Glutamatergic neuron (in vitro differentiated cells): Measurements from ENCODE around the gene SUGCT. TPM values are rescaled to one million over a fixed set of nuclear protein-coding genes. Genes with fewer than 3 reads are reported as not detected.

Experiments
- DNase-seq: peaks from one replicate; pipeline ENCODE4 v3.0.0; 2022
- H3K27ac Mint-ChIP-seq: one replicate; pipeline ENCODE4 v1.8.0; 2020; ENCODE audit warnings: mild to moderate bottlenecking, mixed read lengths, inconsistent platforms; ENCODE audit not compliant: unreplicated experiment
- H3K27me3 Mint-ChIP-seq: one replicate; pipeline ENCODE4 v1.8.0; 2020; ENCODE audit warnings: mild to moderate bottlenecking, moderate library complexity, mixed read lengths, inconsistent platforms; ENCODE audit not compliant: unreplicated experiment
- H3K36me3 Mint-ChIP-seq: one replicate; pipeline ENCODE4 v1.8.0; 2020; ENCODE audit warnings: mild to moderate bottlenecking, mixed read lengths, inconsistent platforms; ENCODE audit not compliant: unreplicated experiment
- H3K4me1 Mint-ChIP-seq: one replicate; pipeline ENCODE4 v1.8.0; 2020; ENCODE audit warnings: mild to moderate bottlenecking, low read depth, mixed read lengths, inconsistent platforms; ENCODE audit not compliant: unreplicated experiment
- H3K4me3 Mint-ChIP-seq: one replicate; pipeline ENCODE4 v1.8.0; 2020; ENCODE audit warnings: mild to moderate bottlenecking, mixed read lengths, inconsistent platforms; ENCODE audit not compliant: unreplicated experiment
- H3K9me3 Mint-ChIP-seq: one replicate; pipeline ENCODE4 v1.8.0; 2020; ENCODE audit warnings: mild to moderate bottlenecking, moderate library complexity, mixed read lengths, inconsistent platforms; ENCODE audit not compliant: unreplicated experiment
- CTCF ChIP-seq: fragments of 200-600 bp; sonication (generic); IDR thresholded peaks from one replicate; pipeline ENCODE4 v1.5.0; 2021; ENCODE audit not compliant: partially characterized antibody, unreplicated experiment
- total RNA-seq: library from RNA; stranded (reverse); fragmentation: NEBNext Ultra II Directional; extraction: Animal tissue kit (Norgen Biotek cat#: 25700); gene quantifications from one replicate; pipeline ENCODE4 v1.2.1, GENCODE V29; 2021; ENCODE audit not compliant: unreplicated experiment

Gene SUGCT
- total RNA-seq, 1 donor from 2014 or later = 1.2 TPM

- Mint-ChIP-seq H3K9me3 (peaks cover 1% of the 10 kb centered on the region), H3K27ac (no peak overlapping the region), H3K36me3 (no peaks in the 10 kb centered on the region), H3K4me1 (no peaks in the 10 kb centered on the region), H3K27me3 (no peaks in the 10 kb centered on the region), H3K4me3 (no peak overlapping the region)
- no peak for DNase-seq
- TF ChIP-seq CTCF = no peak
Observed at GRCh38 chr7:40418448-40418847, 283.6 kb downstream of the SUGCT start.

GRCh38 chr7:40418983-40419382, 284.2 kb downstream of the SUGCT start:
- no peak for DNase-seq
- TF ChIP-seq CTCF = no peak
- Mint-ChIP-seq H3K9me3 (peaks cover 1% of the 10 kb centered on the region), H3K27me3 (no peaks in the 10 kb centered on the region), H3K27ac (no peak overlapping the region), H3K4me3 (no peak overlapping the region), H3K36me3 (no peaks in the 10 kb centered on the region), H3K4me1 (no peaks in the 10 kb centered on the region)

- TF ChIP-seq CTCF = no peak
- no peak overlapping the region for H3K4me3 Mint-ChIP-seq
- no peaks in the 10 kb centered on the region for H3K27me3 Mint-ChIP-seq
- peaks cover 1% of the 10 kb centered on the region for H3K9me3 Mint-ChIP-seq
- no peaks in the 10 kb centered on the region for H3K4me1 Mint-ChIP-seq
- H3K27ac Mint-ChIP-seq = no peak overlapping the region
- DNase-seq = no peak
- H3K36me3 Mint-ChIP-seq = no peaks in the 10 kb centered on the region
Observed at GRCh38 chr7:40419806-40420205, 285.0 kb downstream of the SUGCT start.

GRCh38 chr7:40421433-40421832, 286.6 kb downstream of the SUGCT start:
- H3K27me3 Mint-ChIP-seq = no peaks in the 10 kb centered on the region
- H3K4me1 Mint-ChIP-seq = no peaks in the 10 kb centered on the region
- DNase-seq = no peak
- H3K27ac Mint-ChIP-seq = no peak overlapping the region
- H3K36me3 Mint-ChIP-seq = no peaks in the 10 kb centered on the region
- peaks cover 1% of the 10 kb centered on the region for H3K9me3 Mint-ChIP-seq
- no peak for TF ChIP-seq CTCF
- H3K4me3 Mint-ChIP-seq = no peak overlapping the region

- H3K4me1 Mint-ChIP-seq = no peaks in the 10 kb centered on the region
- no peak overlapping the region for H3K4me3 Mint-ChIP-seq
- no peaks in the 10 kb centered on the region for H3K27me3 Mint-ChIP-seq
- H3K27ac Mint-ChIP-seq = no peak overlapping the region
- H3K9me3 Mint-ChIP-seq = no peaks in the 10 kb centered on the region
- TF ChIP-seq CTCF = no peak
- no peak for DNase-seq
- H3K36me3 Mint-ChIP-seq = no peaks in the 10 kb centered on the region
Observed at GRCh38 chr7:40425696-40426095, 290.9 kb downstream of the SUGCT start.
